C4-2B (cell line): ENCODE data around the gene OR6M1.

Experiments
- H3K27ac ChIP-seq: fragments of 450-650 bp; 2 replicates; pipeline ENCODE4 v1.5.1; 2017
- ZFX ChIP-seq: fragments of 450-650 bp; IDR thresholded peaks from 2 replicates; pipeline ENCODE4 v1.6.1; 2017
- TF ChIP-seq, protein P1 (sequence below): fragments of 450-650 bp; conservative IDR thresholded peaks from 2 replicates; pipeline ENCODE4 v1.5.1; 2017; ENCODE audit warnings: mild to moderate bottlenecking

OR6M1 gene

DNA sequence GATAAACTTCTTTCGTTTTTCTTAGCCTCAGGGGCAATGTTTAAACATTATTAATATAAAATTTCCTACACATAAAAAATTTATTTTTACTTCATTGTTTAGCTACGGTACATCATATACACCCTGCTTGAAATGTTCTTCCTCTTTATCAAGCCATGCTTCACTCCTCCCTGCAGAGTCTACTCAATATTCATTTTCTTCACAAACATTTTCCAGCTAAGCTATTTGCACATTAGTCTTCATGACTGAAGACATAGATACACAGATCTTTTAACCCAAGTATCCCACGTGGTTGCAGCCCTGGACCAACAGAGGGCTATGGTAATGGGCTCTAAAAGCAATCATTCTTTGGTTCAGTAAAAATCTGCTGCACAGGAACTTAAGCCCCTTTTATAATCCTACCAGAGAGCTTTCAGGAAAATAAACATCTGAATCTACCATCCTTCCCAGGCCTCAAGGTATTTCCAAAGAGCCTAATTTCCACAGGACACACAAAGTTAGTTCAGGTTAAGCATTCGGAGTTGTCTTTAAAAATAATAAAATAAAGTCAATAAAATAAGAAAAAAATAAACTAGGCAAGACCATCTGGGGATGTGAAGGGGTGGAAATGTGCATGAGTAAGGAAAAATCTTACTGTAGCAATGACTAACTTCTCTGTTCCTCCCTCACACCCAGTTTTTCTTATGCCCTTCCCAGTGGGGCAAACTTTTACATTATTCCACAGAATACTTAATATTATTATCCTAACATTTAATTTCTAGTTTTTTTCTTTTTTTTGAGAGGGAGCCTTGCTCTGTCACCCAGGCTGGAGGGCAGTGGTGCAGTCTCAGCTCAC, 30.2 kb downstream of the OR6M1 start:
- H3K27ac ChIP-seq, result no peak overlapping the region
- TF ChIP-seq, protein P1, sequence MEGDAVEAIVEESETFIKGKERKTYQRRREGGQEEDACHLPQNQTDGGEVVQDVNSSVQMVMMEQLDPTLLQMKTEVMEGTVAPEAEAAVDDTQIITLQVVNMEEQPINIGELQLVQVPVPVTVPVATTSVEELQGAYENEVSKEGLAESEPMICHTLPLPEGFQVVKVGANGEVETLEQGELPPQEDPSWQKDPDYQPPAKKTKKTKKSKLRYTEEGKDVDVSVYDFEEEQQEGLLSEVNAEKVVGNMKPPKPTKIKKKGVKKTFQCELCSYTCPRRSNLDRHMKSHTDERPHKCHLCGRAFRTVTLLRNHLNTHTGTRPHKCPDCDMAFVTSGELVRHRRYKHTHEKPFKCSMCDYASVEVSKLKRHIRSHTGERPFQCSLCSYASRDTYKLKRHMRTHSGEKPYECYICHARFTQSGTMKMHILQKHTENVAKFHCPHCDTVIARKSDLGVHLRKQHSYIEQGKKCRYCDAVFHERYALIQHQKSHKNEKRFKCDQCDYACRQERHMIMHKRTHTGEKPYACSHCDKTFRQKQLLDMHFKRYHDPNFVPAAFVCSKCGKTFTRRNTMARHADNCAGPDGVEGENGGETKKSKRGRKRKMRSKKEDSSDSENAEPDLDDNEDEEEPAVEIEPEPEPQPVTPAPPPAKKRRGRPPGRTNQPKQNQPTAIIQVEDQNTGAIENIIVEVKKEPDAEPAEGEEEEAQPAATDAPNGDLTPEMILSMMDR, result no peak
- no peak for TF ChIP-seq ZFX

DNA sequence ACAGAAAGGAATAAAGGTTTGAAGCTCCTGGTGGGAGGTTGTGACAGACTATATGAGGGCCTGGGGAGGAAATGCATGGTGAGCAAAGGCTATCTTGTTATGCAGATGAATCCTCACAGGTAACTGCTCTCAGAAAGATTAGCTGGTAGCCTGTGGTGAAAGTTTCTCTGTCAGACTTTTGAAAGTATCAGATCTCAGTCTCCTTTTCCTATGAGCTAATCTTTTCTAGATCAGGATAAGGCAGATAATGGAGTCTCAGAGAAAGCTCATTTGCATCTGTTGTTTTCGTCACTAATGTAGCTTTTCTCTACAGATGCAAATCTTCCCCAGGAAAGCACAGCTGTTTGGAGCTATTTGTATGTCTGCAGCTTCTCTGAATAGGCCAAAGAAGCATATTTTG, 30.9 kb downstream of the OR6M1 start:
- no peak for TF ChIP-seq ZFX
- TF ChIP-seq, protein P1, result no peak
- no peak overlapping the region for H3K27ac ChIP-seq

DNA sequence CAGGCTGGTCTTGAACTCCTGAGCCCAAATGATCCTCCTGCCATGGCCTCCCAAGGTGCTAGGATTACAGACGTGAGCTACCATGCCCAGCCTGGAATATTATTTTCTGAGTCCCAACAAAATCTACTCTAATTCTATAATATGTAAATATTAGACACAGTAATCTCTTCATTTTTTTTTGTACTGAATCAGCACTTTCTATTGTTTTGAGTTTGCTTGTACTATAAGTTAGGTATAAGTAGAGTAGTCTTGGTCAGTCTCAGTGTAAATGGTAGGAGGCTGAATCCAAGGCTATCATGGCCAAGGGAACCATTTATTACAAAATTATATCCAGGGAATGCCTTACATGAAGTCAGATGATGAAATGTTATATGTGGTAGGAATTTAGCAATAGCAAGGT, 32.2 kb downstream of the OR6M1 start:
- H3K27ac ChIP-seq, result no peak overlapping the region
- TF ChIP-seq ZFX, result no peak
- TF ChIP-seq, protein P1, result no peak

GRCh38 chr11:123773026-123773425, 33.1 kb downstream of the OR6M1 start:
- TF ChIP-seq ZFX, result no peak
- no peak overlapping the region for H3K27ac ChIP-seq

GRCh38 chr11:123771664-123772063, 34.5 kb downstream of the OR6M1 start:
- TF ChIP-seq, protein P1, result no peak
- no peak for TF ChIP-seq ZFX
- no peak overlapping the region for H3K27ac ChIP-seq

DNA sequence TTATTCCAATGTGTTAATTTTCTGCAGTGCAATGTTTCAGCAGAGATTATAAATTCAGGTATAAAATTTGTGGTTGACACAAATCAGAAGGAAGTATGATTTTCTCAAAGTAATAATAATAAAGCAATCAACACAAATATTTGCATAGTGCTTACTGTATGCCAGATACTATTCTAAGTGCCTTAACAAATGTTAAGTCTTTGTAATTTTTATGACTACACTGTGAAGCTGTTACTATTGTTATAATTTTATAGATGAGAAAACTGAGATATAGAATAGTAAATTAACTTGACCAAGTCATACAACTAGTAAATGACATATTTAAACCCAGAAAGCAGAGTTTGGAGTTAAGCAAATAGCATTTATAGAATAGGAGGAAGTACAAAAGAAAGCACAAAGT, 35.4 kb downstream of the OR6M1 start:
- H3K27ac ChIP-seq, result no peak overlapping the region
- TF ChIP-seq ZFX, result no peak
- TF ChIP-seq, protein P1, result no peak

DNA sequence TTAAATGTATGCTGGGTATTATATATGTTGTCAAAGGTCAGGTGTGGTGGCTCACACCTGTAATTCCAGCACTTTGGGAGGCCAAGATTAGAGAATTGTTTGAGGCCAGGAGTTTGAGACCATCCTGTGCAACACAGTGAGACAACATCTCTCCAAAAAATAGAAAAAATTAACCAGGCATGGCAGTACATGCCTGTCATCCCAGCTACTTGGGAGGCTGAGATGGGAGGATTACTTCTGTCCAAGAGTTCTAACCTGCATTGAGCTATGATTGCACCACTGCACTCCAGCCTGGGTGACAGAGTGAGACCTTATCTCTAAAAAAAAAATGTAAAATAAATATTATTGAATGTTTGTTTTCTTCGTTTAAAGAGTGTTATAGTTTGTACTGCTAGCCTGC, 40.5 kb downstream of the OR6M1 start:
- H3K27ac ChIP-seq, result no peak overlapping the region
- TF ChIP-seq ZFX, result no peak
- TF ChIP-seq, protein P1, result no peak

DNA sequence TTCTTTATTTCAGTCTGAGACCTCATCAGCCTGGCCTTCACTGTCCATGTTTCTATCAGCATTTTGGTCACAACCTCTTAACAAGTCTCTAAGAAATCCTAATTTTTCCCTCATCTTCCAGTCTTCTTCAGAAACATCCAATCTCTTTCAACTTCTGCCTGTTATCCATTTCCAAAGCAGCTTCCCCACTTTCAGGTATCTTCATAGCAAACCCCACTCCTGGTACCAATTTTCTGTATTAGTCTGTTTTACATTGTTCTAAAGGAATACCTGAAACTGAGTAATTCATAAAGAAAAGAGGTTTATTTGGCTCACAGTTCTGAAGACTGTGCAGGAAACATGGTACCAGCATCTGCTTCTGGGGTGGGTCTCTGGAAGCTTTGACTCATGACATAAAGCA, 43.7 kb downstream of the OR6M1 start:
- TF ChIP-seq, protein P1, result no peak
- TF ChIP-seq ZFX, result no peak
- no peak overlapping the region for H3K27ac ChIP-seq
